ENCODE measurements around the gene AJAP1.

GRCh38 chr1:4775506-4775905 lies 121.1 kb downstream of the AJAP1 start:
- TF ChIP-seq CTCF (IDR thresholded peaks at IDR 0.05; ENCODE audit: low read depth, low read length), result no peak
- no peak for TF ChIP-seq EZH2phosphoT487 (IDR thresholded peaks at IDR 0.05; ENCODE audit: low read depth)

Measured in OCI-LY3 (cell line).